Erythroblast (primary cell): ENCODE measurements around the gene ARL8B.

ENCODE experiments used
- GATA1 ChIP-seq: IDR thresholded peaks from 2 replicates; pipeline ENCODE4 v1.6.1; 2011; ENCODE audit warnings: low read depth, mild to moderate bottlenecking, control low read depth, low read length, moderate library complexity
- POLR2A ChIP-seq: IDR thresholded peaks from 2 replicates; pipeline ENCODE4 v1.6.1; 2011; ENCODE audit warnings: mild to moderate bottlenecking, low read length

- TF ChIP-seq POLR2A: no peak
- no peak for TF ChIP-seq GATA1
Observed at GRCh38 chr3:5145120-5145519, 23.0 kb downstream of the ARL8B start.
